ENCODE results near the gene IL9.
"Not testable (repeated sequence)": the region's sequence is repeated elsewhere in the genome, so short reads cannot be mapped to it uniquely, and the experiment has no call there.

Gene IL9

GRCh38 chr5:135867599-135867998 is 28.0 kb downstream of the IL9 start:
- no peak for DNase-seq

DNA sequence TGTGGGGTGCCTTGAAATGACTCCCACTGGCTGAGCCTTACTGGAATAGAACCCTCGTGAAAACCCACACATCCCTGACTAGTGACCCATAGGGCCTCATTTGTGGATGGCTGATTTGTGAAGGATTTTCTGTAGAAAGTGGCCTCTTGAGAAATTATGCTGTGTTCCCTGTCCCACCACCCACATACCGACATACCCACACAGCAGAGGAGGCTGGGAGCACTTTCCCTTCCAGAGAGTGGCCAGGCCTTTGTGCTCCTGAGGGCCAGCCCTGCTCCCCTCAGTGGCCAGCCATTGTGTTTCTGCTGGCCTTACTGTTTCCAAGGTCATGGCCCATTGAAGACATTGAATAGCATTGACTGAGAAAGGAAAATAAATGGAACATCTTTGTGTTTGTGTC is 29.6 kb downstream of the IL9 start:
- DNase-seq: no peak

GRCh38 chr5:135864503-135865435 is 30.9 kb downstream of the IL9 start:
- no peak for DNase-seq

DNA sequence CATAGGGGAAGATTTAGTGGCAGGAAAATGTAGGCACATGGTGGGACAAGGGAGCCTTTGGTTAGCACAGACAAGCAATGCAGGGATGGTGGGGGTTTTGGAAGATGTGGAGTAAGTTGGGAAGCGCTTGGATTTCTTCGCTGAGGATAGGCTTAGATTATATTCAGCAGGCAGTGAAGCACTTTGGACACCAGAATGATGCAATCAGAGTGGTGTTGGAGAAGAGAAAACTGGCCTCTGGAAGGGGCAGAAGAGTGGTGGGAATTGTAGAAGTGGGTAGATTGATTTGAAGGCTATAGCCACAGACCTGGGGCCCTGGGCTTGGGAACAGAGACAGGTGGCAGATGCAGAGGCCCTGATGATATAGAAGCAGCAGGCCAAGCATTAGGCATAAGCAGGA is 32.9 kb downstream of the IL9 start:
- no peak for DNase-seq

GRCh38 chr5:135862086-135862485 is 33.6 kb downstream of the IL9 start:
- DNase-seq: no peak

GRCh38 chr5:135861641-135862040 is 34.0 kb downstream of the IL9 start:
- no peak for DNase-seq

DNA sequence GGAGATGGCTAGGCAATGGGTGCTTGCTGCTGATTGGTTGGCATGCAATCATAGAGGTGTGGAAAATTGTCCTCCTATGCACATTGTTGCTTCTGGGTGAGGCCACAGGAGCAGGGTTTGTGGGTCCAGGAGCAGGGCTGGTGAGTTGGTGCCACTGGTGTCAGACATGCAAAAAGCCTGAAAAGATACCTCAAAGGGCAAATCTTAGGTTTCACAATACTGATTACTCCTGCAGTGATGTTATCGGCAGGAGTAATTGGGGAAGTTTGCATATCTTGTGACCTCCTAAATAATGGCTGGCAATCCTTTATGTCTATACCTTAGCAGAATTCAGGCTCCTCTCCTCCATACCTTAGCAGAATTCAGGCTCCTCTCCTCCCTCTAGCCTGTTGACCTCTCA is 36.0 kb downstream of the IL9 start:
- DNase-seq: no peak

DNA sequence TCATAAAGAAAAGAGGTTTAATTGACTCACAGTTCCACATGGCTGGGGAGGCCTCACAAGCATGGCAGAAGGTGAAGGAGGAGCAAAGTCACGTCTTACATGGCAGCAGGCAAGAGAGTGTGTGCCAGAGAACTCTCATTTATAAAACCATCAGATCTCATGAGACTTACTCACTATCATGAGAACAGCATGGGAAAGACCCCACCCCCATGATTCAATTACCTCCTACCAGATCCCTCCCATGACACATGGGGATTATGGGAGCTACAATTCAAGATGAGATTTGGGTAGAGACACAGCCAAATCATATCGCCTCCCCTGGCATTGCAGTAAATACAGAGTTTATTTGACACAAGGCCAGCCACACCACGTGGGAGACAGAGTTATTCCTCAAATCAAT is 36.5 kb downstream of the IL9 start:
- not testable (repeated sequence) for DNase-seq

DNA sequence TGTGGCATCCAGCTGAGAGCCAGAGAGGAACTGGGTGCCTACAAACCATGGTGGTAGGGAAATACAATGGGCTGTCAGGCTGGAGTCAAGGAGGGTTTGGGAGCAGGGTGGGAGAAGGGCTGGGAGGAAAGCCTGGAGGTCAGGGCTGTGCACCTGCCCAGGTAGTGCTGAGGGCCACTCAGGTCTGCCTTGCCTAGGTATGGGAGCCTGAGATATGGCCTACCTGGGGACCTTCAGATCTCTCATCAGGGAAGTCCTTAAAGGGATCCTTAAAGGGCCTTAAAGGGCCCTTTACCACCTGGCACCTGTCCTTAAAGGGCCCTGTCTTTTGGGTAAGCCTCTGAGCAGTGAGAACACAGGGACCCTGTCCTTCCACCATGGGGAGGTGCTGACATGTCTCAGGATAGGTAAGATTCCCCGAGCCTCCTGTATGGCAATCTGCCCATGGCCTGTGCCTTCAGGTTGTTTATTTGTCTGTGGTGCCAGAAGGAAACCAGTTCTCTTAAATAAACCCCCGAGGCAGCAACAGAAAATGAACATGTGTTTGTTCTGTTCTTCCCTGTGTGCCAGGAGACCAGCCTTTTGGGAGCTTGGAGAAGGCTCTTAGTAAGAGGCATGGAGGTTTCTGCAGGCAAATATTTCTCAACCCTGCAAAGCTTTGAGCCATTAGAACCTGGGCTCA is 37.9 kb downstream of the IL9 start:
- DNase-seq: no peak

- DNase-seq: no peak
Measured at GRCh38 chr5:135851915-135852845, 43.5 kb downstream of the IL9 start.

GRCh38 chr5:135851186-135851914 is 44.3 kb downstream of the IL9 start:
- no peak for DNase-seq

- no peak for DNase-seq
Measured at GRCh38 chr5:135850671-135851070, 45.0 kb downstream of the IL9 start.

DNA sequence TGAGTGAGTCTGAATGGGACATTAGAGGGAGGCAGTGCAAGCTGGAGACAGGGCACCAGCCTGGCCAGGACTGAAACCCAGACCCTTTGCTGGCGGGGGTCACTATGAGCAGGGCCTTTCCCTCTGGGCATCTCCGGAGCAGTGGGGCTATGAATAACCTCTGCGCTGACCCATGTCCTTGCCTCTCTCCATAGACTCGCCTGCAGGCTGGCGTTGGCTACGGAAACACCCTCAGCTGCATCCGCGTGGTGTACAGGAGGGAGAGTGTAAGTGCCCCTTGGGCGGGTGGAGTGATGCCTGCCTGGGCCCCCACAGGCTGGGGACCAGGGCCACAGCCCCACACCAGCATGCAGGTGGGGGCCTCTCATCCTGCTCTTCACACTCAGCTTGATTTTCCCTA is 45.4 kb downstream of the IL9 start:
- DNase-seq: no peak

GRCh38 chr5:135847976-135848375 is 47.7 kb downstream of the IL9 start:
- no peak for DNase-seq

- no peak for DNase-seq
Measured at GRCh38 chr5:135846311-135846710, 49.3 kb downstream of the IL9 start.

DNA sequence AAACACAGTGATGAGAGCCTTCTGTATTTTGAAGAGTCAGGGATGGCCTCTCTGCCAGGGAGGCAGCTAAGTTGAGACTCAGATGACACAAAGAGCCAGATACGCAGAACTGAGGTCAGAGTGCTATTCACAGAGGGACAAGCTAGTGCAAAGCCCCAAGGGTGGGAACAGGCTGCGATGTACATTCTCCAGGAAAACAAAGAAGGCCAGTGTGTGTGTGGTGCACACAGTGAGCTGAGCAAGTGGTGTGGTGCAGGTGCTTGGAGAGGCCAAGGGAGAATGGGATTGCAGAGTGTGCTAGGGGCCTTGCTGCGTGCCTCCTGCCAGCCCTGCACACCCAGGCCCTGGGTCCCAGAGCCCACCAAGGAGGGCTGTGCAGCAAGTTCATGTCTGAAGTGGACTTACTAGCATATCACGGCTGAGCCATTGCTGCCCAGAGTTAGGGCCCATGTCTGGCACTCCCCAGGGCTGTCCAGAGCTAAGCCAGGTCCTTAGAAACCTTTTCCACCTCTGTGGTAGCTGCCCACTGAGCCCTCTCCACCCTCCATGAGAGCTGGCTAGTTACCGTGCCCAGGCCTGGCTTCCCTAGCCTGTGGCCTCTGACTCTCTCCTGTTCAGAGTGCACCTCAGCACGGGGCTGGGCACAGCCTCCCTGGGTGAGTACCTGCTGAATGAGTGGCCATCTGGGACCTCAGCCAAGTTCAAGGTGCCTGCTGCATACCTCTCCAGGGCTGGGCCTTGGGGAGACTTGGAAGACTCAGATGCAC is 51.9 kb downstream of the IL9 start:
- DNase-seq: no peak

DNA sequence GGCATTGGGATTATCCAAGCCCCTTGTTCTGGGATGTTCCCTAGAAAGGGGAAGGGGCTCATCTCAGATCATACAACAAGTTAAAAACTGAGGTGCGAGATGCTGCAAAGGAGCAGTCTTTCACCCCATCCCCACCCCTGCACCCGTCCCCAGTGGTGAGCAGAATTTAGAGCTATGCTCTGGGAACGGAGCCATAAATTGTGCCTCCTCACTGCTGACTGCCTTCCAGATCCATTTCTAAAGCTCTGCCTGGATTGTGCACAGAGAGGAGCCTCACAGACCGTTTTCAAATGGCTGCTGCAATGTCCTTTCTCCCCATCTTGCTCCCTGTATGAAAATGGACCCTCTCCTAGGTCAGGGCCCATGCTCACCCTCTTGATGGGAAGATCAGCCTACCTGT is 52.9 kb downstream of the IL9 start:
- DNase-seq: no peak
